Measurements from ENCODE around the gene SLC35F3.

SLC35F3 gene

GRCh38 chr1:234078143-234078542, 173.7 kb downstream of the SLC35F3 start:
- no peak overlapping the region for H3K27ac Mint-ChIP-seq
- no peaks in the 10 kb centered on the region for H3K9me3 Mint-ChIP-seq (ENCODE audit: low read depth)
- H3K4me3 Mint-ChIP-seq, result no peak overlapping the region
- H3K4me1 Mint-ChIP-seq (ENCODE audit: low read depth), result no peaks in the 10 kb centered on the region
- H3K36me3 Mint-ChIP-seq, result no peaks in the 10 kb centered on the region
- H3K27me3 Mint-ChIP-seq, result peaks cover 11% of the 10 kb centered on the region

- Mint-ChIP-seq H3K36me3 (no peaks in the 10 kb centered on the region), H3K27ac (no peak overlapping the region), H3K4me1 (ENCODE audit: low read depth) (no peaks in the 10 kb centered on the region), H3K4me3 (no peak overlapping the region), H3K27me3 (peaks cover 7% of the 10 kb centered on the region), H3K9me3 (ENCODE audit: low read depth) (no peaks in the 10 kb centered on the region)
Observed at GRCh38 chr1:234079896-234080295, 175.4 kb downstream of the SLC35F3 start.

GRCh38 chr1:234083460-234083859, 179.0 kb downstream of the SLC35F3 start:
- H3K36me3 Mint-ChIP-seq, result no peaks in the 10 kb centered on the region
- no peaks in the 10 kb centered on the region for H3K9me3 Mint-ChIP-seq (ENCODE audit: low read depth)
- H3K27me3 Mint-ChIP-seq, result peaks cover 5% of the 10 kb centered on the region
- no peak overlapping the region for H3K27ac Mint-ChIP-seq
- no peaks in the 10 kb centered on the region for H3K4me1 Mint-ChIP-seq (ENCODE audit: low read depth)
- H3K4me3 Mint-ChIP-seq, result no peak overlapping the region

- no peak overlapping the region for H3K27ac Mint-ChIP-seq
- H3K4me1 Mint-ChIP-seq (ENCODE audit: low read depth), result no peaks in the 10 kb centered on the region
- no peaks in the 10 kb centered on the region for H3K36me3 Mint-ChIP-seq
- peaks cover 7% of the 10 kb centered on the region for H3K27me3 Mint-ChIP-seq
- H3K9me3 Mint-ChIP-seq (ENCODE audit: low read depth), result peaks cover 11% of the 10 kb centered on the region
- H3K4me3 Mint-ChIP-seq, result no peak overlapping the region
Observed at GRCh38 chr1:234089396-234089795, 184.9 kb downstream of the SLC35F3 start.

GRCh38 chr1:234090212-234091064, 186.0 kb downstream of the SLC35F3 start:
- Mint-ChIP-seq H3K9me3 (ENCODE audit: low read depth) (peaks cover 11% of the 10 kb centered on the region), H3K27me3 (peaks cover 7% of the 10 kb centered on the region), H3K4me1 (ENCODE audit: low read depth) (no peaks in the 10 kb centered on the region), H3K4me3 (no peak overlapping the region), H3K27ac (no peak overlapping the region), H3K36me3 (no peaks in the 10 kb centered on the region)

GRCh38 chr1:234091065-234091401, 186.6 kb downstream of the SLC35F3 start:
- Mint-ChIP-seq H3K9me3 (ENCODE audit: low read depth) (peaks cover 11% of the 10 kb centered on the region), H3K4me1 (ENCODE audit: low read depth) (no peaks in the 10 kb centered on the region), H3K27ac (no peak overlapping the region), H3K4me3 (no peak overlapping the region), H3K36me3 (no peaks in the 10 kb centered on the region), H3K27me3 (peaks cover 5% of the 10 kb centered on the region)

- Mint-ChIP-seq H3K27ac (no peak overlapping the region), H3K9me3 (ENCODE audit: low read depth) (peaks cover 11% of the 10 kb centered on the region), H3K27me3 (peaks cover 7% of the 10 kb centered on the region), H3K36me3 (no peaks in the 10 kb centered on the region), H3K4me3 (no peak overlapping the region), H3K4me1 (ENCODE audit: low read depth) (no peaks in the 10 kb centered on the region)
Observed at GRCh38 chr1:234091876-234092275, 187.4 kb downstream of the SLC35F3 start.

GRCh38 chr1:234093107-234093506, 188.6 kb downstream of the SLC35F3 start:
- no peak overlapping the region for H3K27ac Mint-ChIP-seq
- H3K27me3 Mint-ChIP-seq, result peaks cover 7% of the 10 kb centered on the region
- H3K36me3 Mint-ChIP-seq, result no peaks in the 10 kb centered on the region
- H3K4me1 Mint-ChIP-seq (ENCODE audit: low read depth), result no peaks in the 10 kb centered on the region
- H3K9me3 Mint-ChIP-seq (ENCODE audit: low read depth), result peaks cover 11% of the 10 kb centered on the region
- no peak overlapping the region for H3K4me3 Mint-ChIP-seq

GRCh38 chr1:234093741-234094140, 189.3 kb downstream of the SLC35F3 start:
- Mint-ChIP-seq H3K4me1 (ENCODE audit: low read depth) (no peaks in the 10 kb centered on the region), H3K27ac (no peak overlapping the region), H3K9me3 (ENCODE audit: low read depth) (peaks cover 11% of the 10 kb centered on the region)

GRCh38 chr1:234094172-234094571, 189.7 kb downstream of the SLC35F3 start:
- Mint-ChIP-seq H3K36me3 (no peaks in the 10 kb centered on the region), H3K9me3 (ENCODE audit: low read depth) (peaks cover 11% of the 10 kb centered on the region), H3K27ac (no peak overlapping the region), H3K27me3 (peaks cover 7% of the 10 kb centered on the region), H3K4me1 (ENCODE audit: low read depth) (no peaks in the 10 kb centered on the region), H3K4me3 (no peak overlapping the region)

More at GRCh38 chr1:234093741-234094140, 189.3 kb downstream of the SLC35F3 start:
- peaks cover 7% of the 10 kb centered on the region for H3K27me3 Mint-ChIP-seq
- H3K36me3 Mint-ChIP-seq, result no peaks in the 10 kb centered on the region
- no peak overlapping the region for H3K4me3 Mint-ChIP-seq

GRCh38 chr1:234096161-234096770, 191.8 kb downstream of the SLC35F3 start:
- H3K9me3 Mint-ChIP-seq (ENCODE audit: low read depth), result no peaks in the 10 kb centered on the region
- no peak overlapping the region for H3K27ac Mint-ChIP-seq
- H3K4me1 Mint-ChIP-seq (ENCODE audit: low read depth), result no peaks in the 10 kb centered on the region
- H3K4me3 Mint-ChIP-seq, result no peak overlapping the region
- H3K27me3 Mint-ChIP-seq, result peaks cover 13% of the 10 kb centered on the region
- no peaks in the 10 kb centered on the region for H3K36me3 Mint-ChIP-seq

- Mint-ChIP-seq H3K4me3 (no peak overlapping the region), H3K36me3 (no peaks in the 10 kb centered on the region), H3K27me3 (peaks cover 24% of the 10 kb centered on the region), H3K27ac (no peak overlapping the region), H3K4me1 (ENCODE audit: low read depth) (no peaks in the 10 kb centered on the region), H3K9me3 (ENCODE audit: low read depth) (no peaks in the 10 kb centered on the region)
Observed at GRCh38 chr1:234102583-234102982, 198.1 kb downstream of the SLC35F3 start.

GRCh38 chr1:234103198-234103597, 198.7 kb downstream of the SLC35F3 start:
- no peak overlapping the region for H3K27ac Mint-ChIP-seq
- peaks cover 24% of the 10 kb centered on the region for H3K27me3 Mint-ChIP-seq
- H3K9me3 Mint-ChIP-seq (ENCODE audit: low read depth), result no peaks in the 10 kb centered on the region
- no peaks in the 10 kb centered on the region for H3K4me1 Mint-ChIP-seq (ENCODE audit: low read depth)
- H3K36me3 Mint-ChIP-seq, result no peaks in the 10 kb centered on the region
- H3K4me3 Mint-ChIP-seq, result no peak overlapping the region

GRCh38 chr1:234106032-234106431, 201.6 kb downstream of the SLC35F3 start:
- H3K4me3 Mint-ChIP-seq, result no peak overlapping the region
- no peaks in the 10 kb centered on the region for H3K9me3 Mint-ChIP-seq (ENCODE audit: low read depth)
- peaks cover 16% of the 10 kb centered on the region for H3K27me3 Mint-ChIP-seq
- H3K4me1 Mint-ChIP-seq (ENCODE audit: low read depth), result no peaks in the 10 kb centered on the region
- no peak overlapping the region for H3K27ac Mint-ChIP-seq
- no peaks in the 10 kb centered on the region for H3K36me3 Mint-ChIP-seq

GRCh38 chr1:234107416-234108021, 203.0 kb downstream of the SLC35F3 start:
- Mint-ChIP-seq H3K27me3 (peaks cover 7% of the 10 kb centered on the region), H3K4me1 (ENCODE audit: low read depth) (no peaks in the 10 kb centered on the region), H3K27ac (no peak overlapping the region), H3K4me3 (no peak overlapping the region), H3K9me3 (ENCODE audit: low read depth) (no peaks in the 10 kb centered on the region), H3K36me3 (no peaks in the 10 kb centered on the region)

Measured in activated naive CD8-positive, alpha-beta T cell (primary cell).